Stimulated activated CD8-positive, alpha-beta memory T cell treated with anti-CD3 and anti-CD28 coated beads, Interleukin-12 subunit alpha, Interleukin-12 subunit beta, amount 100 ng/mL, for 1 hour (primary cell): ENCODE data around the gene IRAG1.

Source experiments
- DNase-seq: peaks from one replicate; pipeline ENCODE4 v3.0.0-alpha.2; 2020; ENCODE audit warnings: low read depth

Gene IRAG1, protein sequence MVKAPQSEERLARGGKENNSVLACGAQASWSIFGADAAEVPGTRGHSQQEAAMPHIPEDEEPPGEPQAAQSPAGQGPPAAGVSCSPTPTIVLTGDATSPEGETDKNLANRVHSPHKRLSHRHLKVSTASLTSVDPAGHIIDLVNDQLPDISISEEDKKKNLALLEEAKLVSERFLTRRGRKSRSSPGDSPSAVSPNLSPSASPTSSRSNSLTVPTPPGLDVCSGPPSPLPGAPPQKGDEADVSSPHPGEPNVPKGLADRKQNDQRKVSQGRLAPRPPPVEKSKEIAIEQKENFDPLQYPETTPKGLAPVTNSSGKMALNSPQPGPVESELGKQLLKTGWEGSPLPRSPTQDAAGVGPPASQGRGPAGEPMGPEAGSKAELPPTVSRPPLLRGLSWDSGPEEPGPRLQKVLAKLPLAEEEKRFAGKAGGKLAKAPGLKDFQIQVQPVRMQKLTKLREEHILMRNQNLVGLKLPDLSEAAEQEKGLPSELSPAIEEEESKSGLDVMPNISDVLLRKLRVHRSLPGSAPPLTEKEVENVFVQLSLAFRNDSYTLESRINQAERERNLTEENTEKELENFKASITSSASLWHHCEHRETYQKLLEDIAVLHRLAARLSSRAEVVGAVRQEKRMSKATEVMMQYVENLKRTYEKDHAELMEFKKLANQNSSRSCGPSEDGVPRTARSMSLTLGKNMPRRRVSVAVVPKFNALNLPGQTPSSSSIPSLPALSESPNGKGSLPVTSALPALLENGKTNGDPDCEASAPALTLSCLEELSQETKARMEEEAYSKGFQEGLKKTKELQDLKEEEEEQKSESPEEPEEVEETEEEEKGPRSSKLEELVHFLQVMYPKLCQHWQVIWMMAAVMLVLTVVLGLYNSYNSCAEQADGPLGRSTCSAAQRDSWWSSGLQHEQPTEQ

DNA sequence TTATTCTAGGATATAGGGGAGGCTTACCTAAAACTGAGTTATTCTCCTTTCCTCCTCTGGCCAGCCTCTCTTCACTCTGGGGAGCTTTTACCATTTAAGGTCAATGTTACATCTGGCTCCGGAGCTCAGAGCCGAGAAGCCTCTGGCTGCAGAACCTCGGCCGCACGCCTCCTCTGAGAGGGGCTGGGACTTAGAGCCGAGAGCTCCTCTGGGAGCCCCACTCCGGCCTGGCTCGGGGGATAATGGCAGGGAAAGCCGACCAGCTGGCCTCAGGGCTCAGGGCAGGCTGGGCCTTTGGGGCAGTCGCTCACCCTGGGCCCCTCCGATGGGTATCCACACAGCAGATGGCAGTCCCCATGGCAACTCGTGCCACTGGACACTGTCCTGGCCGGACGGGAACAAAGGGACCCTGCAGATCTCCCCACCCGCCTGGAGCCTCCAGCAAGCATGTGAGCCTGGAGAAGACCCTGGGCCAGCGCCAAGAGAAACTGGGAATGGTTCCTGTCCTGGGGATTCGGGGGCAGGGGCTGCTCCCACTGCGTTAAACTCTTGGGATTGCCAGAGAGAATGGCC, at the start of gene IRAG1:
TSS of gene IRAG1 (minus strand) at position 247 of the 573 bp plus-strand sequence. CDS start at position 94, 153 bp downstream.
- no peak for DNase-seq

GRCh38 chr11:10742460-10743208, 49.1 kb upstream of the IRAG1 start:
- peak; percentile 24 for DNase-seq

DNA sequence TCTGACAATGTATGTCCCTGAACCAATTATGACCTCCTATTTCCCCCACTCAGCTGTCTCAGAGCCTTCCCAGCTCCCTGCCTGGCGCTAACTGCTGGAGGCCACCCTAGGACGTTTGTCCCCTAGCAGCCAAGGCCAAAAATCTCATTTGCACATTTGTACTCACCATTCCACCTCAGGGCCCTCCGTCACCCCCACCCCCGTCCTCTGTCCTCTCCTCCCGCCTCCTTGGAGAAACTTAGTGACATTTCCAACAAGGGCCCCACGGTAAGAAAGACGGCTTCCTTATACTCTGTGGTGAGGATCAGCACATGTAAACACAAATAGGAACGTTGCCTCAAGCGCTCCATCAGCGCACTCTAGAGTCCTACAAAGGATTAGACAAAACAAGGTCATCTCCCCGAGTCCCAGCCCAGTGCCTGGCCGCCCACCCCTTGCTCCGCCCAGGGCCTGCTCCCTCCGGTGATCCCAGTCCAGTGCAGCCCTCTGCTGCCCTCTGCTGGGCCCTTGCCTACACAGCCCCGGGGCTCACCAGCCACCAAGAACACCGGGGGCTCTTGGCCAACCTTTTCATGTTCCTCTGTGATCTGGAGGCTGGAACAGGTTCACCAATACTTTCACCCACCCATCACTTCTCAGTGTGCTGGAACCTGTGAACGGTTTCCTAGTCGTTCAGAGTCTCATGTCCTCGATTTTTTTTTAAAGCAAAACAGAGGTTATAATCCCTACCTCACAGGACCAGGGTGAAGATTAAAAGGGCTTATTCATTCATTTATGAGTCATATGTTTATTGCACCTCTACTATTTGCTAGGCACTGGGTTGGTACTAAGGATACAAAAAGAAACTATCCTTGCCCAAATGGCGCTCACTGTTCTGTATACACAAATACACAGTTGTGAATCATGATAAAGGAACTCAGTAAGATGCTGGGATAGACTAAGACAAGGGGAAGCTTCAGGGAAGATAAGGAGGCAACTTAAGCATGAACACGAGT, 42.2 kb upstream of the IRAG1 start:
- DNase-seq = peak; percentile 73

DNA sequence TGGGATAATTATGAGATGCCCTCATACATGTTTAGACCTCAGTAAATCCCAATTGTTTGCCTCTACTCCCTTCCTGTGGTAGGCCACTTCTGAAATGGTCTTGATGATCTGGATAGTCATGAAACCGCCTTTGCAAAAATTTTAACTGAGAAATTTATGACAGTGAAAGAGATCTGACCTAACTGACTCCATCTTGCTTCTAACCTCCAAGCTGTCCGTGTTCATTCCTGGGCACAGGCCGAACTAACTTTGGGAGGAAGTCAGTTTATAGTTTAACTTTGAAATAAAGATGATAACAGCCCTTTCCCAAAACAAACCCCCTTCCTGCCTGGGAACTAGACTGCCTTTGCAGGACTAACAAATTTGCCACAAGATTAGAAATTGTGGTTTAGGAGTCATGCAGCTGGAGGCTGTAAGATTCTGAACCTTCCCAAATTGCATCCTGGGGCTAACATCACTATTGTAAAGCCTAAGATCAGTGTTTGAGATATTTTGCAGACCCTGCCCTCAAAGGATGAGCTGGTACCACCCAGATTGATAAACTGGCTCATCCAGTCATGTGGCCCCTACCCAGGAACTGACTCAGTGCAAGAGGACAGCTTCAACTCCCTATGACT, 37.6 kb upstream of the IRAG1 start:
- no peak for DNase-seq

DNA sequence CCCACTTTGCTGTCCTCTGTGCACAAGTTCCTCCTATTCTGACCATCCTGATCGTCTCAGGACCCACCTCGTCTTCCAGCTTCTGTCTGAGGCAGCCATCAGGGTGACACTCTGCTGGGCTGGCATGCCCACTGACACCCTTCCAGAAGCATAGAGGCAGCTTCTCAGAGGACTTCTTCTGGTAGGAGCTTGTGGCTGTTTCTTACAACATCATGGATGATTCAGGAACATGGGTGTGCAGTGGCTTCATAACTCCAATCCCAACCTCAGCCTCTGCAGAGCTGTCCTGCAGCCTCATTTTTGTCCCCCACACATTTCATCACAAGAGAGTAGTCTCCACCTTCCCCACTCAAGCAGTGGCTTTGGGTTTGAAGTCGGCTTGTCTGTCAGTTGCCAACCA, 36.6 kb upstream of the IRAG1 start:
- DNase-seq = no peak

- no peak for DNase-seq
Measured at GRCh38 chr11:10728789-10729472, 35.4 kb upstream of the IRAG1 start.

- no peak for DNase-seq
Measured at GRCh38 chr11:10728154-10728553, 34.6 kb upstream of the IRAG1 start.

GRCh38 chr11:10727146-10727851, 33.7 kb upstream of the IRAG1 start:
- no peak for DNase-seq

DNA sequence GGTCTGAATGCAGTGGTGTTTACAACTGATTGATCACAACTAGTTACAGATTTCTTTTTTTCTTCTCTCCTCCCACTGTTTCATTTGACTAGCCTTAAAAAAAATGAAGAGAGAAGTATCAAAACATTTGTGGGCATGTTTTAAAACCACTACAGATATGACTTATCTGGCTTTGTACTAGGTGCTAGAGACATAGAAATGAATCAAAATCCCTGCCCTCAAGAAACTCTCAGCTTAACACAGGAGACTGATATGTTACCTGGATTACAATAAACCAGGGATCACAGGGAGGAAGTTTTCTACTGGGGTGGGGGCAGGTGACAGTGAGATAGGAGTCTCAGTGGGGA, 32.3 kb upstream of the IRAG1 start:
- no peak for DNase-seq

- DNase-seq = no peak
Measured at GRCh38 chr11:10725114-10725906, 31.8 kb upstream of the IRAG1 start.

GRCh38 chr11:10722307-10722706, 28.8 kb upstream of the IRAG1 start:
- no peak for DNase-seq

DNA sequence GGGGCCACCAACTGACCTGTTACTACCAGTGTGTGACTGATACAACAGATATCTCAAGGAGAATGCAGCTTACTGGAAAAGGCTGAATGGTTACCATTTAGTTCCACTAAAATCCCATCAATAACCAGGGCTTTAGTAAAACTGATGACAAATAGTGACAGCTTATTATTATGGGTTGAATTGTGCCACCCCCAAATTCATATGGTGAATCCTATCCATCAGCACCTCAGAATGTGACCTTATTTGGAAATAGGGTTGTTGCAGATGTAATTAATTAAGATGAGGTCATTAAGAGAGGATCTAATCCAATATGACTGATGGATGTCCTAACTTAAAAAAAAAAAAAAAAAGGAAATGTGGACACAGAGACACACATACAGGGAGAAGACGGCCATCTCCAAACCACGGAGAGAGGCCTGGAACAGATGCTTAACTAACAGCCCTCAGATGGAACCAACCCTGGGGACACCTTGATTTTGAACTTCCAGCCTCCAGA, 27.4 kb upstream of the IRAG1 start:
- DNase-seq = no peak

DNA sequence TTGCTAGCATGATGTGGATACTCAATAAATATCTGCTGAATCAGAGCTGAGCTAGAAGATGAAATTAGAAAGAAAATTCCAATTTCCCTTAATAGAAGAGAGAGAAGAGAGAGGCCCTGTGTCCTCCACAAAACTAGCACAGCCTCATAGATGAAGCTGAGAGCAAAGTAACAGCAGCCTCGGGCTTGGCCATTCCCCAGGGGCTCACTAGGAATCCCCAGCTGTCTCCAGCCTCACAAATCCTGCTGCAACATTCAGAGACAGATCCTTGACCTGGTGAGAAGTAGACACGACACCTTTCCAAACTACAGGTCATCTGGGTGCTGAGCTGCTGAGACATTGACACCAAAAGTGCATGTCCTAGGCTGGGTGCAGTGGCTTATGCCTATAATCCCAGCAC, 26.1 kb upstream of the IRAG1 start:
- DNase-seq = no peak

- DNase-seq = no peak
Measured at GRCh38 chr11:10716543-10717259, 23.1 kb upstream of the IRAG1 start.

DNA sequence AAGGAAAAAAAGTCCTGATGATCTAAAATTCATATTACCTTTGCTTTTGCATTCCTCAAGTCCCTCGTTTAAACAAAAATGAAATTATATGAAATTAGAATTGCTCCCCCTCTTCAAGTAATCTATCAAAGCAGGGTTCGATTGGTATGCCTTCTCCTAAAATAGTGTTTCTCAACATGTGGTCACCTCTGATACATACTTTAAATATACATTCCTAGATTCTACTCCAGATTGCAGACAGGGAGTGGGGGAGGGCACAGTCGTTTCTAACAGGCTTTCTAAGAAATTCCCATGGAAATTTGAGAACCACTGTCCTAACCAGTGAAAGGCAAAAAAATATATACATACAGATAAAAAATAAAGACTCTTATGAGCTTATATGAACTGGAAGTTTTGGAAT, 22.6 kb upstream of the IRAG1 start:
- DNase-seq = no peak

GRCh38 chr11:10715571-10715970, 22.0 kb upstream of the IRAG1 start:
- DNase-seq = no peak

- no peak for DNase-seq
Measured at GRCh38 chr11:10709299-10710086, 15.9 kb upstream of the IRAG1 start.
